ENCODE measurements around the gene DOCK7. TPM values are rescaled to one million over a fixed set of nuclear protein-coding genes. Genes with fewer than 3 reads are reported as not detected.

Gene DOCK7
- total and polyA plus RNA-seq, 2 of the 13 experiments (the other 11 are each of a cell fraction or from before 2014, with no cell fraction given) = 45.7 to 67.2 TPM

DNA sequence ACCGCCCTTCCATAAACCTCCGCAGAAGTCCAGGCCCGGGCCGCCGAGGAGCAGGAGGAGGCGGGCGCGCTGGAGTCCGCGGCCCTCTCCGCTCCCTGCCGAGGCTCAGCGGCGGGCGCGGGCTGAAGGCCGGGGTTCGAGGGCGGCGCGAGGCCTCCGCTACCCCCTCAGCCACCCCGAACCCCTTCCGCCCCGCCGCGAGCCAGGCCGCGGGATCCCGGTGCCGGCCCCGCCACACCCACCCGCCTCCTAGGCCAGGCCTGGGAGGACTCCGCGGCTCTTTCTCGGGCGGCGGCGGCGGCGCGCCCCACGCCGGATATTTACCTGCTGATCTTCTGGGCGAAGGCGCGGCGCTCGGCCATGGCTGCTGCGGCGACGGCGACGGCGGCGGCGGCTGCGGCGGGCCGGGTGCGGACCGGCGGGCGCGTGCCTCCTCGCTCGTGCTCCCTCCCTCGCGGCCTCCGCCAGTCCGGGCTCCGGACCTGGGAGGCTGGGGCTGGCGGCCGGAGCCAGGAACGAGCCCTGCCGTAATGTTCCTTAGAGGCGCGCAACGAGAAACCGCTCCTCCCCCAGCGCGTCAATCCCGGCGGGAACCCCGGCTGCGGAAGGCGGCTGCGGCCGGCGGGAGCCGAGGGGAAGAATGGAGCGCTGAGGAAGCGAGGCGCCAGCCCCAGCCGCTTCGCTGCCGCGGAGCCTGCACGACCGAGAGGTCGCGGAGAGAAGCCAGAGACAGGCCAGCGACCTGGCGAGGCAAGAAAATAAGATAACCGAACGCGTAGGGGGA, at the start of gene DOCK7 (continued):
- no peak for TF ChIP-seq ZNF180 (CRISPR knock-in tag; IDR thresholded peaks at IDR 0.05; ENCODE audit: borderline replicate concordance, low read depth)
- no peak for TF ChIP-seq ARNT (IDR thresholded peaks at IDR 0.05)
- TF ChIP-seq, protein P1, sequence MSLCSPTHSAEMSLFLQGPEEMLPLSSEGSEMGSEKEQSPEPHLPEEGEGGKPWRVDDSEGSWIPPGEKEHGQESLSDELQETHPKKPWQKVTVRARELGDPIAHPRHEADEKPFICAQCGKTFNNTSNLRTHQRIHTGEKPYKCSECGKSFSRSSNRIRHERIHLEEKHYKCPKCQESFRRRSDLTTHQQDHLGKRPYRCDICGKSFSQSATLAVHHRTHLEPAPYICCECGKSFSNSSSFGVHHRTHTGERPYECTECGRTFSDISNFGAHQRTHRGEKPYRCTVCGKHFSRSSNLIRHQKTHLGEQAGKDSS (CRISPR knock-in tag; IDR thresholded peaks at IDR 0.05; ENCODE audit: borderline replicate concordance, low read depth) = 0 out of 2 replicates have a peak, but pooled peaks have one; percentile 45
- TF ChIP-seq, protein P2, sequence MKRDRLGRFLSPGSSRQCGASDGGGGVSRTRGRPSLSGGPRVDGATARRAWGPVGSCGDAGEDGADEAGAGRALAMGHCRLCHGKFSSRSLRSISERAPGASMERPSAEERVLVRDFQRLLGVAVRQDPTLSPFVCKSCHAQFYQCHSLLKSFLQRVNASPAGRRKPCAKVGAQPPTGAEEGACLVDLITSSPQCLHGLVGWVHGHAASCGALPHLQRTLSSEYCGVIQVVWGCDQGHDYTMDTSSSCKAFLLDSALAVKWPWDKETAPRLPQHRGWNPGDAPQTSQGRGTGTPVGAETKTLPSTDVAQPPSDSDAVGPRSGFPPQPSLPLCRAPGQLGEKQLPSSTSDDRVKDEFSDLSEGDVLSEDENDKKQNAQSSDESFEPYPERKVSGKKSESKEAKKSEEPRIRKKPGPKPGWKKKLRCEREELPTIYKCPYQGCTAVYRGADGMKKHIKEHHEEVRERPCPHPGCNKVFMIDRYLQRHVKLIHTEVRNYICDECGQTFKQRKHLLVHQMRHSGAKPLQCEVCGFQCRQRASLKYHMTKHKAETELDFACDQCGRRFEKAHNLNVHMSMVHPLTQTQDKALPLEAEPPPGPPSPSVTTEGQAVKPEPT (CRISPR knock-in tag; IDR thresholded peaks at IDR 0.05; ENCODE audit: low read depth) = no peak
- no peak for TF ChIP-seq CENPX (CRISPR knock-in tag; IDR thresholded peaks at IDR 0.05)
- TF ChIP-seq PITX1 (CRISPR knock-in tag; IDR thresholded peaks at IDR 0.05) = peak; percentile 49; the same call in 1 of the 2 replicates
- TF ChIP-seq ZKSCAN1 (IDR thresholded peaks at IDR 0.05; ENCODE audit: low read length) = no peak
- TF ChIP-seq, protein P3, sequence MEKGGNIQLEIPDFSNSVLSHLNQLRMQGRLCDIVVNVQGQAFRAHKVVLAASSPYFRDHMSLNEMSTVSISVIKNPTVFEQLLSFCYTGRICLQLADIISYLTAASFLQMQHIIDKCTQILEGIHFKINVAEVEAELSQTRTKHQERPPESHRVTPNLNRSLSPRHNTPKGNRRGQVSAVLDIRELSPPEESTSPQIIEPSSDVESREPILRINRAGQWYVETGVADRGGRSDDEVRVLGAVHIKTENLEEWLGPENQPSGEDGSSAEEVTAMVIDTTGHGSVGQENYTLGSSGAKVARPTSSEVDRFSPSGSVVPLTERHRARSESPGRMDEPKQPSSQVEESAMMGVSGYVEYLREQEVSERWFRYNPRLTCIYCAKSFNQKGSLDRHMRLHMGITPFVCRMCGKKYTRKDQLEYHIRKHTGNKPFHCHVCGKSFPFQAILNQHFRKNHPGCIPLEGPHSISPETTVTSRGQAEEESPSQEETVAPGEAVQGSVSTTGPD (CRISPR knock-in tag; IDR thresholded peaks at IDR 0.05) = no peak
- TF ChIP-seq KLF13 (CRISPR knock-in tag; IDR thresholded peaks at IDR 0.05) = no peak
- no peak for TF ChIP-seq ZC3H4 (CRISPR knock-in tag; IDR thresholded peaks at IDR 0.05; ENCODE audit: borderline replicate concordance)
- no peak for TF ChIP-seq ZNF567 (CRISPR knock-in tag; IDR thresholded peaks at IDR 0.05; ENCODE audit: borderline replicate concordance)
- TF ChIP-seq ZNF605 (CRISPR knock-in tag; IDR thresholded peaks at IDR 0.05) = 0 out of 2 replicates have a peak, but pooled peaks have one; percentile 4
- no peak for TF ChIP-seq HHEX (CRISPR knock-in tag; IDR thresholded peaks at IDR 0.05)
- TF ChIP-seq ATF1 (CRISPR knock-in tag; IDR thresholded peaks at IDR 0.05) = no peak
- TF ChIP-seq ZNF724P (CRISPR knock-in tag; IDR thresholded peaks at IDR 0.05; ENCODE audit: borderline replicate concordance) = peak; percentile 59; the same call in 1 of the 2 replicates
- TF ChIP-seq ZNF446 (CRISPR knock-in tag; IDR thresholded peaks at IDR 0.05) = no peak; the same call in 1 of the 2 replicates
- TF ChIP-seq RNF2 (conservative IDR thresholded peaks at IDR 0.05; ENCODE audit: low read depth) = no peak
- no peak for TF ChIP-seq CREB1 (IDR thresholded peaks at IDR 0.05)
- TF ChIP-seq CREB1 (CRISPR knock-in tag; IDR thresholded peaks at IDR 0.05) = no peak
- no peak for TF ChIP-seq ZNF253 (CRISPR knock-in tag; IDR thresholded peaks at IDR 0.05; ENCODE audit: borderline replicate concordance)
- TF ChIP-seq HDAC1 (CRISPR knock-in tag; IDR thresholded peaks at IDR 0.05) = peak; percentile 71; the same call in 1 of the 2 replicates
- peak; percentile 57 for TF ChIP-seq SAP130 (CRISPR knock-in tag; IDR thresholded peaks at IDR 0.05; ENCODE audit: low read depth)

Data from HepG2 (cell line).